Measurements from ENCODE around the gene MEIS2. TPM values are rescaled to one million over a fixed set of nuclear protein-coding genes. Genes with fewer than 3 reads are reported as not detected.

The MEIS2 gene
- total and polyA plus RNA-seq, 8 donors: 3.9 to 77.7 (median 25.9) TPM

DNA sequence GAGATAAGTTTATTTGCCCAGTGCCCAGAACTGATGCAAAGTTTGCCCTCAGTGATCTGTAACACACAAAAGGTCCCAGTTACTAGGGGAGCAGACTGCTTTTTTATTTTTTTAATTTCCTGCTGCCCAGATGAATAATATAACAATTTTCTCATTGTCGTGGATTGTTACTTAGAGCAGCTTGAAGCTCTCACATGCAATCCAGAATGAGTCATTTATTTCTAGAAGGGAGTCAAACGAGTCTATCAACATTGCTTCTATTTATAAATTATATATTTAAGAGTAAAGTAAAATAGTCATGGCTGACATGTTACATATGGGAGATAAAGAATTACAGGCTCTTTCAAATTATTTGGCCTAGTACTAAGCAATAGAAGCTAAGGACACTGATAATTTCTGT, 41.3 kb downstream of the MEIS2 start:
- no peaks in the 10 kb centered on the region for H3K27me3 ChIP-seq
- H3K27ac ChIP-seq: peak overlapping the region in 3 of 5 donors; percentile 0 to 77 (median 70)
- TF ChIP-seq POLR2AphosphoS5 (IDR thresholded peaks at IDR 0.05): peak in 1 of 3 donors; percentile 46
- TF ChIP-seq, protein P1, sequence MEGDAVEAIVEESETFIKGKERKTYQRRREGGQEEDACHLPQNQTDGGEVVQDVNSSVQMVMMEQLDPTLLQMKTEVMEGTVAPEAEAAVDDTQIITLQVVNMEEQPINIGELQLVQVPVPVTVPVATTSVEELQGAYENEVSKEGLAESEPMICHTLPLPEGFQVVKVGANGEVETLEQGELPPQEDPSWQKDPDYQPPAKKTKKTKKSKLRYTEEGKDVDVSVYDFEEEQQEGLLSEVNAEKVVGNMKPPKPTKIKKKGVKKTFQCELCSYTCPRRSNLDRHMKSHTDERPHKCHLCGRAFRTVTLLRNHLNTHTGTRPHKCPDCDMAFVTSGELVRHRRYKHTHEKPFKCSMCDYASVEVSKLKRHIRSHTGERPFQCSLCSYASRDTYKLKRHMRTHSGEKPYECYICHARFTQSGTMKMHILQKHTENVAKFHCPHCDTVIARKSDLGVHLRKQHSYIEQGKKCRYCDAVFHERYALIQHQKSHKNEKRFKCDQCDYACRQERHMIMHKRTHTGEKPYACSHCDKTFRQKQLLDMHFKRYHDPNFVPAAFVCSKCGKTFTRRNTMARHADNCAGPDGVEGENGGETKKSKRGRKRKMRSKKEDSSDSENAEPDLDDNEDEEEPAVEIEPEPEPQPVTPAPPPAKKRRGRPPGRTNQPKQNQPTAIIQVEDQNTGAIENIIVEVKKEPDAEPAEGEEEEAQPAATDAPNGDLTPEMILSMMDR (IDR thresholded peaks at IDR 0.05): no peak
- intact Hi-C loops (cut with DNase I; ENCODE audit: low total_unique reads): no loop called here
- peaks cover 4 to 43% (median 28%) of the 10 kb centered on the region in 4 donors for H3K4me1 ChIP-seq
- peaks cover 0 to 8% (median 0%) of the 10 kb centered on the region in 4 donors for H3K36me3 ChIP-seq
- no peaks in the 10 kb centered on the region for H3K9me3 ChIP-seq
- DNase-seq: peak in 1 of 2 donors; percentile 83
- WGBS, 5 donors: 10 to 13% (median 11%) methylated on average over 2 of the region's 2 CpGs
- H3K4me3 ChIP-seq: no peak overlapping the region

DNA sequence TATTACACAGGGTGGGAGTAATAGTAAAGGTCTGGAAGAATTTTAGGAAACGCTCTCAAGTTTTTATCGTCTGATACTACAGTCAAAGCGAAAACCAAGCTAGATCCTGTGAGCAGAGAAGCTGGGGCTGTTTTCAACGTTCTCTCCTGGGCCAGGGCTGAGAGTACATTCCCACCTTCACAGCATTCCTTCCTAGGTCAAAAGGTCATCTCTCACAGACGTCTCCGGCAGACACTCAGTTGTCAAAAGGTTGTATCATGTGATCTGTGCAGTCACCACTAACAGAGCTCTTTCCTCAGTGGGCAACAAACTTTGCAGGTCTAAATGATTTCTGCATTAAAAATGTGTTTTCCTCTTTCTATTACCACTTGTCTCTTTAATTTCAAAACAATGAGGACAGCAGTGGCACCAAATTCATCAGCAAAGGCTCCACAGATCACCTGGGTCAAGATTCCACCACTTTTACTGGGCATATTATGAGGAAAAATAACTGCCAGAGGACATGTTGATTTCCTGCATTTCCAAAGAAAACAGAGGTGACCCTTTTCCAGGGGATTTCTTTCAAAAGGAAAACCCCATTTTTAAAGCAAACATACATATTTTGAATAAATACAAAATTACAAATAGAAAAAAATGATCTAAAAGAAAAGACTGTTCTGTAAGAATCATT, 41.9 kb downstream of the MEIS2 start:
- peak in 1 of 2 donors; percentile 24 for DNase-seq
- intact Hi-C loops (cut with DNase I; ENCODE audit: low total_unique reads): no loop called here
- 64 to 76% (median 66%) methylated on average over 6 of the region's 6 CpGs for WGBS, 5 donors
- peaks cover 0 to 8% (median 0%) of the 10 kb centered on the region in 4 donors for H3K36me3 ChIP-seq
- no peaks in the 10 kb centered on the region for H3K9me3 ChIP-seq
- peak overlapping the region in 3 of 5 donors; percentile 0 to 77 (median 70) for H3K27ac ChIP-seq
- no peak overlapping the region for H3K4me3 ChIP-seq
- no peaks in the 10 kb centered on the region for H3K27me3 ChIP-seq
- TF ChIP-seq, protein P1 (IDR thresholded peaks at IDR 0.05): no peak
- TF ChIP-seq POLR2AphosphoS5 (IDR thresholded peaks at IDR 0.05) (no peak), POLR2A (IDR thresholded peaks at IDR 0.05) (no peak), EP300 (IDR thresholded peaks at IDR 0.05) (no peak)
- H3K4me1 ChIP-seq: peaks cover 4 to 43% (median 28%) of the 10 kb centered on the region in 4 donors

DNA sequence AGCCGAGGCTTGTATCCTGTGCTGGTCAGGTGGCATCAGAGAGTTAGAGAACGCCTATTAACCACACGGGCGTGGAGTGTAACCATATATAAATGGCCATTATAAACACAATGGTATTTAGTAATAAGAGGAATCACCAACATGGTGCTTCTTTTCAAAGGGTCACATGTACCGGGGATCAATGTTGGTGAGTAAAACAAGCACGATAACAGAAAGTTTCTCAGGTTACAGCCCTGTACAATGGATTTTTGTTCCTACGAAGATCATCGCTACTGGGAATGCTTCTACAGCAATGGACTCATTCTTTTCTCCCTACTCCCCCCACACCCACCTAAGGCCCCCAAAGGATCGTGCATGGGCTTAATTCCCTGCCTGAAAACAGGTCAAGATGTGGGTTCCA, 42.5 kb downstream of the MEIS2 start:
- no peak for TF ChIP-seq POLR2AphosphoS5 (IDR thresholded peaks at IDR 0.05)
- TF ChIP-seq, protein P1 (IDR thresholded peaks at IDR 0.05): no peak
- TF ChIP-seq POLR2A (IDR thresholded peaks at IDR 0.05): no peak
- no peak for TF ChIP-seq EP300 (IDR thresholded peaks at IDR 0.05)
- DNase-seq: no peak
- Histone ChIP-seq H3K27ac (peak overlapping the region in 2 of 5 donors; percentile 70 to 77), H3K4me1 (peaks cover 4 to 43% (median 28%) of the 10 kb centered on the region in 4 donors), H3K27me3 (no peaks in the 10 kb centered on the region), H3K4me3 (no peak overlapping the region), H3K9me3 (no peaks in the 10 kb centered on the region), H3K36me3 (peaks cover 0 to 6% (median 0%) of the 10 kb centered on the region in 4 donors)
- intact Hi-C loops (cut with DNase I; ENCODE audit: low total_unique reads): no loop called here
- WGBS, 5 donors: 87 to 92% (median 91%) methylated on average over 9 of the region's 9 CpGs

DNA sequence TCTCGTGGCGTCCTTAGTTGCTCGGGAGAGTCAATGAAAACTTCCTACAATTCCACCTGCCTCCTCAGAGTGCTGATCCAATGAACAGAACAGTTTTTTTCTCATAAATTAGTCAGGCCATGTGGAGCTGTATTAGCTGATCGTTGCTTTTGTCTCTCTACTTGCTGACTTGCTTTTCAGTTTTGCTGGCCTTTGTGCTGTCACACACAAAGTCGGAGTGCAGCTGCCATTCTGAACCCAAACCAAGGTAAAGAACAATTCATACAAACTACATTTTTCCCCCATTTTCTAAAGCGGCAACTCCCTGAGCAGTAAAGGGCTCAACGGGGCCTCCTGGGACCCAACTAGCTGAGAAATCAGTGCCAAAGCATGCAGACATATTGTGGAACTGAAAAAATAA, 43.1 kb downstream of the MEIS2 start:
- Histone ChIP-seq H3K9me3 (no peaks in the 10 kb centered on the region), H3K36me3 (peaks cover 0 to 3% (median 0%) of the 10 kb centered on the region in 4 donors), H3K4me3 (no peak overlapping the region), H3K27ac (peak overlapping the region in 3 of 5 donors; percentile 15 to 77 (median 70)), H3K27me3 (no peaks in the 10 kb centered on the region), H3K4me1 (peaks cover 4 to 43% (median 28%) of the 10 kb centered on the region in 4 donors)
- 84 to 93% (median 92%) methylated on average over 7 of the region's 7 CpGs for WGBS, 5 donors
- DNase-seq: no peak
- TF ChIP-seq POLR2AphosphoS5 (IDR thresholded peaks at IDR 0.05) (no peak), POLR2A (IDR thresholded peaks at IDR 0.05) (no peak), EP300 (IDR thresholded peaks at IDR 0.05) (no peak)
- TF ChIP-seq, protein P1 (IDR thresholded peaks at IDR 0.05): no peak
- intact Hi-C loops (cut with DNase I; ENCODE audit: low total_unique reads): no loop called here

Measured in stomach (tissue), 9 donors.